ENCODE data around the gene KRTAP6-2.

KRTAP6-2 gene

GRCh38 chr21:30638686-30639085 is 40.0 kb upstream of the KRTAP6-2 start:
- TF ChIP-seq CTCF (IDR thresholded peaks at IDR 0.05; ENCODE audit: insufficient read depth, low read length) (no peak), GABPA (IDR thresholded peaks at IDR 0.05; ENCODE audit: low read depth) (no peak), REST (IDR thresholded peaks at IDR 0.05; ENCODE audit: insufficient replicate concordance, low read depth) (no peak), POLR2AphosphoS5 (IDR thresholded peaks at IDR 0.05; ENCODE audit: low read depth) (no peak), SPI1 (IDR thresholded peaks at IDR 0.05; ENCODE audit: borderline replicate concordance, low read depth) (no peak)
- DNase-seq (ENCODE audit: low read depth in 1 of 2, low spot score in 1 of 2): no peak
- Histone ChIP-seq H3K4me3 (replicated peaks; ENCODE audit: insufficient read depth, low read length) (no peak overlapping the region), H3K27me3 (ENCODE audit: insufficient read depth, poor library complexity, severe bottlenecking) (no peaks in the 10 kb centered on the region), H3K27ac (replicated peaks) (no peak overlapping the region)

- TF ChIP-seq SPI1 (IDR thresholded peaks at IDR 0.05; ENCODE audit: borderline replicate concordance, low read depth): no peak
- no peak for TF ChIP-seq CTCF (IDR thresholded peaks at IDR 0.05; ENCODE audit: insufficient read depth, low read length)
- H3K27ac ChIP-seq (replicated peaks): no peak within 1 kb of the TSS
- H3K27me3 ChIP-seq (ENCODE audit: insufficient read depth, poor library complexity, severe bottlenecking): no peaks in the 10 kb centered on the region
- no peak within 1 kb of the TSS for H3K4me3 ChIP-seq (replicated peaks; ENCODE audit: insufficient read depth, low read length)
- no peak for DNase-seq (ENCODE audit: low read depth in 1 of 2, low spot score in 1 of 2)
These were observed 36.2 kb upstream of the KRTAP6-2 start, which contains the start of gene KRTAP20-2 for GRCh38 chr21:30634906-30635305. KRTAP20-2 (plus strand) TSS chr21:30635206; CDS start chr21:30635264, 58 bp downstream.

- Histone ChIP-seq H3K27ac (replicated peaks) (no peak overlapping the region), H3K27me3 (ENCODE audit: insufficient read depth, poor library complexity, severe bottlenecking) (no peaks in the 10 kb centered on the region), H3K4me3 (replicated peaks; ENCODE audit: insufficient read depth, low read length) (no peak overlapping the region)
- DNase-seq (ENCODE audit: low read depth in 1 of 2, low spot score in 1 of 2): no peak
- TF ChIP-seq POLR2AphosphoS5 (IDR thresholded peaks at IDR 0.05; ENCODE audit: low read depth) (no peak), SPI1 (IDR thresholded peaks at IDR 0.05; ENCODE audit: borderline replicate concordance, low read depth) (no peak), GABPA (IDR thresholded peaks at IDR 0.05; ENCODE audit: low read depth) (no peak), CTCF (IDR thresholded peaks at IDR 0.05; ENCODE audit: insufficient read depth, low read length) (no peak), REST (IDR thresholded peaks at IDR 0.05; ENCODE audit: insufficient replicate concordance, low read depth) (no peak)
These were observed 30.5 kb upstream of the KRTAP6-2 start for GRCh38 chr21:30629200-30629599.

- no peak for DNase-seq (ENCODE audit: low read depth in 1 of 2, low spot score in 1 of 2)
- Histone ChIP-seq H3K27ac (replicated peaks) (no peak overlapping the region), H3K4me3 (replicated peaks; ENCODE audit: insufficient read depth, low read length) (no peak overlapping the region), H3K27me3 (ENCODE audit: insufficient read depth, poor library complexity, severe bottlenecking) (no peaks in the 10 kb centered on the region)
- TF ChIP-seq SPI1 (IDR thresholded peaks at IDR 0.05; ENCODE audit: borderline replicate concordance, low read depth) (no peak), REST (IDR thresholded peaks at IDR 0.05; ENCODE audit: insufficient replicate concordance, low read depth) (peak; percentile 54)
These were observed 29.4 kb upstream of the KRTAP6-2 start for GRCh38 chr21:30628109-30628508.
